C1 segment of cervical spinal cord (tissue), 14 donors: ENCODE data around the gene PDE3A.

Source experiments
- DNase-seq, 14 donors: peaks; one replicate each; lab custom pipeline; 2025; lab: John Stamatoyannopoulos, UW

Gene PDE3A

GRCh38 chr12:20696181-20696905 is 328.0 kb downstream of the PDE3A start:
- peak in 5 of 14 donors; percentile 3 to 38 (median 9) for DNase-seq

GRCh38 chr12:20701106-20701505 is 332.8 kb downstream of the PDE3A start:
- DNase-seq = no peak

- no peak for DNase-seq
Observed at GRCh38 chr12:20704860-20705259, 336.5 kb downstream of the PDE3A start.

GRCh38 chr12:20711846-20712245 is 343.5 kb downstream of the PDE3A start:
- no peak for DNase-seq

- DNase-seq = no peak
Observed at GRCh38 chr12:20716037-20716436, 347.7 kb downstream of the PDE3A start.

GRCh38 chr12:20716985-20717384 is 348.6 kb downstream of the PDE3A start:
- no peak for DNase-seq

GRCh38 chr12:20718294-20718693 is 350.0 kb downstream of the PDE3A start:
- no peak for DNase-seq

- DNase-seq = no peak
Observed at GRCh38 chr12:20722142-20722541, 353.8 kb downstream of the PDE3A start.

GRCh38 chr12:20731274-20731673 is 362.9 kb downstream of the PDE3A start:
- DNase-seq = no peak
